HG03108 (cell line): ENCODE measurements around the gene MARS2.
"Not testable (repeated sequence)": the region's sequence is repeated elsewhere in the genome, so short reads cannot be mapped to it uniquely, and the experiment has no call there.

Experiments used
- ATAC-seq: cut with Tn5 transposase; IDR thresholded peaks from one replicate; pipeline ENCODE4 v1.9.1; 2021; ENCODE audit warnings: moderate library complexity; ENCODE audit not compliant: unreplicated experiment

MARS2 gene

DNA sequence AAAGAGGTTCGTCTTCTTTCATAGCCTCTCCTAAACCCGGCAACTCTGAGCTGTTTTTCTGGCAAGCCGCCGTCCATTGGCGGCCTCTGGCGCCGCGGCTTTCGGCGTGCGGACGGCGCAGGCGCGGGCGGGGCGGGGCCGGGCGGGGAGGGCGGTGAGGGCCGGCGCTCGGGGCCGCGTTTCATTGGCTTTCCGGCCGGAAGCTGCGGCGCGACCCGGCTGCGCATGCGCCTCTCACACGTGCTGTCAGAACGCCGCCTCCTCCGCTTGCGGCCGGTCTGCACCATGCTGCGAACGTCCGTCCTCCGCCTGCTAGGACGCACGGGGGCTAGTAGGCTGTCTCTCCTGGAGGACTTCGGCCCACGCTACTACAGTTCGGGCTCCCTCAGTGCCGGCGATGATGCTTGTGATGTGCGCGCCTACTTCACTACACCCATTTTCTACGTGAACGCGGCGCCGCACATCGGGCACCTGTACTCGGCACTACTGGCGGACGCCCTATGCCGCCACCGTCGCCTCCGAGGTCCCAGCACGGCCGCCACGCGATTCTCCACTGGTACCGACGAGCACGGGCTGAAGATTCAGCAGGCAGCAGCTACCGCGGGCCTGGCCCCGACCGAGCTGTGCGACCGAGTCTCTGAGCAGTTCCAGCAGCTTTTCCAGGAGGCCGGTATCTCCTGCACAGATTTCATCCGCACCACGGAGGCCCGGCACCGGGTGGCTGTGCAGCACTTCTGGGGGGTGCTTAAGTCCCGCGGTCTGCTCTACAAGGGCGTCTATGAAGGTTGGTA, at the start of gene MARS2:
TSS of gene MARS2 (plus strand) at position 249 of the 791 bp plus-strand sequence. CDS start at position 286, 37 bp downstream.
- ATAC-seq, result peak; percentile 79

DNA sequence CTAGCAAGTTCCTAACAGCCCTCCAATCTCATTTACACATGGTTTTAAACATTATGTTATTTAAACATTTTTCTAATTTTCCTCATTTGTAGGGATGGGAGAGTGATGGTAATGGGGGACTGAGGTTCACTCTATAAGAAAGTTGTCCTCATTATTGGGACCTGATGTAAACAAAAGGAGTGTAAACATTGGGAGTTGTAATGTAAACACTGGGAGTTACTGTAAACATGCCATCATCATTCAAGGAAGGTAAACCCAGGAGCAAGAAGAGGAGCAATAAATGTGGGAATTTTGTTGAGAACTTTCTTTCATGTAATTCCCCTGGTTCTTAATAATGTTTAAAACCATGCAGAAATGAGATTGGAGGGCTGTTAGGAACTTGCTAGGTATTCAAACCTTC, 47.6 kb upstream of the MARS2 start:
- no peak for ATAC-seq

DNA sequence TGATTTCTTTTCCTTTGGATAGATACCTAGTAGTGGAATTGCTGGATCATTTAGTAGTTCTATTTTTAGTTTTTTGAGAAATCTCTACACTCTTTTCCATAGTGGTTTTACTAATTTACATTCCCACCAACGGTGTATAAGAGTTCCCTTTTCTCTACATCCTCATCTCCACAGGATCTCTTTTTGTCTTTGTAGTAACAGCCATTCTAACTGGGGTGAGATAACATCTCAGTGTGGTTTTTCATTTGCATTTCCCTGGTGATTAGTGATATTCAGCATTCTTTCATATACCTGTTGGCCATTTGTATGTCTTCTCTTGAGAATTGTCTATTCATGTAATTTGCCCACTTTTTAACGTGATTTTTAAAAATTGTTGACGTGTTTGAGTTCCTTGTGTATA, 43.5 kb upstream of the MARS2 start:
- ATAC-seq, result no peak

DNA sequence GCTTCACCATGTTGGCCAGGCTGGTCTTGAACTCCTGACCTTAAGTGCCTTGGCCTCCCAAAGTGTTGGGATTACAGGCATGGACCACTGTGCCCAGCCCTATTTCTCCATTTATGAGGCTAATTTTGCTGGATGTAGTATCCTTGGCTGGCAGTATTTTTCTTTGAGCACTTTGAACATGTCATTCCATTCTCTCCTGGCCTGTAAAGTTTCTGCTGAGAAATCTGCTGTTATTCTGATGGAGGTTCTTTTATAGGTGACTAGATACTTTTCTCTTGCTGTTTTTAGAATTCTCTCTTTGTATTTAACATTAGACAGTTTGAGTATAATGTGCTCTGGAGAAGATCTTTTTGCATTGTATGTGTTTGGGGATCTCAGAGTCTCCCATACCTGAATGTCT, 38.9 kb upstream of the MARS2 start:
- no peak for ATAC-seq

DNA sequence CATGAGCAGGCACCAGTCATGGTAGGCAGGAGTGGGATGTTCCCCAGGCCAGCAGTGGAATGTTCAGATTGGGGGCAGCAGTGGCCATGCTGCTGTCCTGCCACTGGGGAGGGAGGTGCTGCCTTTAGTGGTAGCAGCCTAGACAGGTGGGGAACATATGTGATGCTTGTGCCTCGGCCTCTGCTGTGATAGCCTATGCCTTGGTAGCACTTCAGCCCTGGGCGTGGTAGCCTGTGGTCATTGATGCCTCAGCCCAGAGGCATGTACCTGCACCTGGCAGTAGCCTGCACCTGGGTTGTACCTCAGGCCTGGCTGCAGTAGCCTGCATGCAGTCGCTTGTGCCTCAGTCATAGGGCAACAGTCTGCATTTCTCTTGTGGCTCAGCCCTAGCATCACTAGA, 36.9 kb upstream of the MARS2 start:
- no peak for ATAC-seq

DNA sequence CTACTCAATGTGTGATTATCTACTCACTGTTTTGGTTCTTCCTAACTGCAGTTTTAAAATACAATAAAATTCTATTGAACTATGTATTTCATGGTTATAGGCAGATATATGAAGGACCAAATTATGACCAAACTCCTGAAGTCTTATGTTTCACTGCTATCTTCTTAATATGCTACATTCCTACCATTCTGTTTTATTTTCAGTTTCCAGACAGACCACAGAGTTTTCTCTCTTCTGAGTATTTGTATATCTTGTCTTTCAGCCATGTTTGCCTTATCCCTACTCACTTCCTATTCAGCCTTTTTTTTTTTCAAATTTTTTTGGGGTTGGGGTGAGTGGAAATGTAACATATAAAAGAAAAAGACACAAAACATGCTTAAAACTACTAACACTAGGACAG, 36.1 kb upstream of the MARS2 start:
- ATAC-seq, result no peak

DNA sequence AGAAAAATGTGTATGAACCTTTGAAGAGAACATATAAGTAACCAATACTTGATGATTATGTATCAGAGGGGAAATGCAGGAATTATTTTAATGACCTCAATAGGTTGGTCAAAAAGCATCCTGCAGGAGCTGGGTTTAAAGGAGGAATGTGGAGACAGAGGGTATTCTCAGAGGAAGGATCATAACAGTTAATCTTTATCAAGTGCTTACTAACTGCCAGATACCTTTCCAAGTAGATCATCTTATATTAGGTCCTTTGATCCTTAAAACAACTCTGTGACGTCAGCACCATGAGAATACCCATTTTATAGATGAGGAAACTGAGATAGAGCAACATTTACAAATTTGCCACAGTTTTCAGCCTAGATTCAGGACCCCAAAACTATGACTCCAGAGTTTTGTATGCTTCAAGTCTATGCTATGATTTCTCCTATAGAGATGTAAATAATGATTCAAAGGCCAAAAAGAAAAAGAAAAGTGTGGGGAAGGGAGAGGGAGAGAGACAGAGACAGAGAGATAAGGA, 32.7 kb upstream of the MARS2 start:
- no peak for ATAC-seq

DNA sequence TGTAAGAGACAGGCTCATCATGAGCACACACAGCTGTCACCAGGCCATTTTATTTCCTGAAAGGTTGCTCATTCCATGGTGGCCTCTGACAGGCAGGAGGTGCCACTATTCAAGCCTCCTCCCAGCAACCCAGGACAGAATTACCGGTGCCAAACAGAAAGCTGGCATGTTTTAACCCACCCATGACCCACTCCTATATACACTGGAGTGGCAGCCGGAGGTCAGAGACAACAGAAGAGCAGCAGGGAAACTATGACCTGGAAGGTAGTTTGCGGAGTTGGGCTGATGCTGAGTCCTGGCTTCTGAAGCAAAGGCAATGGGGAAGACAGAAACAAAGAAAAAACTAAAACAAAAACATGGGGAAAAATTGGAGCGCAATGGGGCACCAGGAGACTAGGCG, 32.1 kb upstream of the MARS2 start:
- ATAC-seq, result no peak

DNA sequence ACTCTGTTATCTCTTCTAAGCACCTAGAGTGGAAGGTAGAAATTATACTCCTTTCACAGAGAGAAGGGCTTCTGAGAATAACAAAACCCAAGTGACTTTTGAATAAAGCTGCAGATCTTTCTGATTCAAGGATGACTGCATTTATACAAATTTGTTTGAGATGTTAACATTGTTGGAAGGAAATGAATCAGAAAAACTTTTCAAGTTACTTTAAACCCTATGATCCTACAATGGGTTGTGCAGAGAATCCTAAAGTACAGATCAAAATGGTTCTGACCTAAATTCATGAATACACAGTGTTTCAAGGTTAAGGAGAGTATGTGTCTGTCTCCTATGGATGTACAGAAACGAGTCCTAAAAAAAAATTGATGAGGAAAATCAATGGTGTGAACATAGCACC, 31.6 kb upstream of the MARS2 start:
- ATAC-seq, result no peak

DNA sequence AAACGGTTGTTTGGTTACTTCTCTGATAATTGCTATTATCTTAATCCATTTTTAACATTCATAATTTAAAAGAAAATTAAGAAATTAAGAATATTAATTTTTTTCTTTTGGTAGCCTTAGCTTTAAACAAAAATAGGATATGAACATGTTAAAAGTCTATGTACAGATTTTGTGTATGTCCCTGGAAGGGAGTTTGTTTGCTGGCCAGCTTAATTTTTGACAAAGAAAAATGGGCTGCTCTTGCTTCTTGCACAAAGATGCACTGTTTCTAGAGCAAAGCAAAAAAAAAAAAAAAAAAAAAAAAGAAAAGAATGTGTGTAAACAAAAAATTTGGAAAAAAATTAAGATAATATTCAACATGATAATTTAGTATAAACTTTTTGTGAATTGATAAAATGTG, 31.1 kb upstream of the MARS2 start:
- no peak for ATAC-seq

DNA sequence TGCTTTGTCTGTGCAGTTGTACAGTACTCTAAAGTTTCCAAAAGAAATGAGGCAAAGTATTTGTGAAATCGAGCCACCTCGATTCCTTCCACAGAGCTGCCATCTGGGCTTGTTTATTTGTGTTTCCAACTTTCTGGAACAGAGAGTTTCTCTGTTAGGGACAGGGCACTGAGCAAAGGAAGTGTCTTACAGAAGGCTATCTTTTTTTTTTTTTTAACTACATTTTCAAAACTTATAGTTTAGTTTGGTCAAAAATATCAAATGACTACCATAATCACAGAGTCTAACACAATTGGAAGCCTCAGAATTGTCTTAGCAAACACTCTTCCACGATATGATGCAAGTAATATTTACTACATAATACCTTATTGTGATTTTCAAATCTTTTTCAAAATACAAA, 30.6 kb upstream of the MARS2 start:
- ATAC-seq, result no peak

DNA sequence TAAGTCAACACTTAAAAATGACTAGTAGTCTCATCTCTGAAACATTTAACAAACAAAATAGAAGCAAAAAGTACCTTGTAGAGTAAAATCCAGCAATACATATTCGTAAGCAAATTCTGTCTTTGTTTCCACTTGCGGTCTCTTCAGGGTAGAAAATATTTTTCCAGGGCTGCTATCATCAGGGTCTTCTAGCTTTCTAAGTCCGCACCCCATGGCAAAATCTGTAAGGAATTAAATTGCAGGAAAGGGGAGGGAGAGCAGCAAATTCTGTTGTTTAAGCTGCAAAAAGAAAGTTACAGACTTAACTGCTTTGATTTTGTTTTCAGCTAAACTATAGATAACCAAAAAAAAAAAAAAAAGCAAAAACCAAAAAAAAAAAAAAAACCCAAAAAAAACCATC, 29.9 kb upstream of the MARS2 start, which contains the start of gene RFTN2:
TSS of gene RFTN2 (minus strand) at position 342 of the 400 bp plus-strand sequence. CDS start at position 213, 129 bp downstream.
- ATAC-seq, result no peak

DNA sequence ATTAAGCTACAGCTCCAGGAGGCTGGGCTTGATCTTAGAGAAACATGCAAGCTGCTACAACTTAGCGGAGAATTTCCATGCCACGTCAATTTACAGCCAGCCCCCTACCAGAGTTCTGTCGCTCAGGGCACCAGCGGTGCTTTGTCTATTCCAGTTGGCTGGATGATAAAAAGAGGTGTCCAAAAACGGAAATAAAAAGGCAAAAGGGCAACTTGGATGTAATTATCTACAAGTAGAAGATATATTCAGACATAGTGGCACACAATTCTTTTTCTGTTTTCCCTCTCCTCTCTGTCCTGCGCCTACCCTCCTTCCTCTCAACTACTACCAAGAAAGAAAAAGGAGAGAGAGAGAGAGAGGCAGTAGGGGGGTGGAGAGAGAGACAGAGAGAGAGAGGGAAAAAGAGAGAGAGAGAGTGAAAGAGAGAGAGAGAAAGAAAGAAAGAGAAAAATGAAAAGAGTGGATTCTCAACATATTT, 29.4 kb upstream of the MARS2 start:
- ATAC-seq, result no peak

DNA sequence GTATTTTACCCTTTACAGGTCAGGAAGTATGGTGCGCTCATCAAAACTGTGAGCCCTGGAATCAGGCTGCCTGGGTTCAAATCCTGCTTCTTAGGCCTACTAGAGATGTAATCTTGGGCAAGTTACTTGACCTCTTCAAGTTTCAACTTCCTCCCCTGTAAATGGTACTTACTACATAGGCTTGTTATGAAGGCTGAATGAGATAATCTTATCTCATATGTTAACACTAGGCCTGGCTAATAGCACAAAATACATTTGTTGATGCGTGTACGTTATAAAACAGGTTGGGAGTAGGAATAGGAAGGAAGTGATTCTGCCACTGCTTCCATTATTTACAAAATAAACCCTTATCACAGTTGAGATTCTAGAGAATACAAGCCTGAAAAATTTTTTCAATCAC, 28.1 kb upstream of the MARS2 start:
- no peak for ATAC-seq

DNA sequence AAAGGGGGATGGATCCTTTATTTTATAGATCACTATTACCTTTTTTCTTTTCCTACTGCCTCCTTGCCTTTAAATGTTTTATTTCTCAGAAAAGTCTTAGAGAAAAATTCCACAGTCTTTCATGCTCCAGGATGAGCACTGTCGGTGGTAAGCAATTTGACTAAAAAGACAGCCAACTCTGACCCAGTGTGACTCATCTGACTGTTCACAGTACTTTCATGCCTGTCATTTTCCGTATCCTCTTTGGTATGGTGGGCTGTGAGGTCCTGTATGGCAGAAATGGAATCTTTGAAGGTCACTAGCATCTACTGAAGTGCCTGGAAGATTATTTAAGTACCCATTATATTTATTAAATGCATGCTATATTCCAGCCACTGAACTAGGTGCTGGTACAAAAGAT, 27.7 kb upstream of the MARS2 start:
- ATAC-seq, result no peak

DNA sequence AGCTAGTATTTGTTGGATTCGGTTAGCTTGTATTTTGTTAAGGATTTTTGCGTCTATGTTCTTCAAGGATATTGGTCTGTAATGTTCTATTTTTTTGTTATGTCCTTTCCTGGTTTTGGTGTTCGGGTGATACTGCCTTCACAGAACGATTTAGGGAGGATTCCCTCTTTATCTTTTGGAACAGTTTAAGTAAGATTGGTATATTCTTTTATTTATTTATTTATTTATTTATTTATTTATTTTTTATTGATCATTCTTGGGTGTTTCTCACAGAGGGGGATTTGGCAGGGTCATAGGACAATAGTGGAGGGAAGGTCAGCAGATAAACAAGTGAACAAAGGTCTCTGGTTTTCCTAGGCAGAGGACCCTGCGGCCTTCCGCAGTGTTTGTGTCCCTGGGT, 10.0 kb upstream of the MARS2 start:
- not testable (repeated sequence) for ATAC-seq

DNA sequence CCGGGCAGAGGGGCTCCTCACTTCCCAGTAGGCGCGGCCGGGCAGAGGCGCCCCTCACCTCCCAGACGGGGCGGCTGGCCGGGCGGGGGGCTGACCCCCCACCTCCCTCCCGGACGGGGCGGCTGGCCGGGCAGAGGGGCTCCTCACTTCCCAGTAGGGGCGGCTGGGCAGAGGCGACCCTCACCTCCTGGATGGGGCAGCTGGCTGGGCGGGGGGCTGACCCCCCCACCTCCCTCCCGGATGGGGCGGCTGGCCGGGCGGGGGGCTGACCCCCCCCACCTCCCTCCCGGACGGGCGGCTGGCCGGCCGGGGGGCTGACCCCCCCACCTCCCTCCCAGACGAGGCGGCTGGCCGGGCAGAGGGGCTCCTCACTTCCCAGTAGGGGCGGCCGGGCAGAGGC, 9.2 kb upstream of the MARS2 start:
- ATAC-seq, result not testable (repeated sequence)

DNA sequence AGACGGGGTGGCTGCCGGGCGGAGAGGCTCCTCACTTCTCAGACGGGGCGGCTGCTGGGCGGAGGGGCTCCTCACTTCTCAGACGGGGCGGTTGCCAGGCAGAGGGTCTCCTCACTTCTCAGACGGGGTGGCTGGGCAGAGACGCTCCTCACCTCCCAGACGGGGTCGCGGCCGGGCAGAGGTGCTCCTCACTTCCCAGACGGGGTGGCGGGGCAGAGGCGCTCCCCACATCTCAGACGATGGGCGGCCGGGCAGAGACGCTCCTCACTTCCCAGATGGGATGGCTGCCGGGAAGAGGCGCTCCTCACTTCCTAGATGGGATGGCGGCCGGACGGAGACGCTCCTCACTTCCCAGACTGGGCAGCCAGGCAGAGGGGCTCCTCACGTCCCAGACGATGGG, 8.6 kb upstream of the MARS2 start:
- ATAC-seq, result not testable (repeated sequence)

DNA sequence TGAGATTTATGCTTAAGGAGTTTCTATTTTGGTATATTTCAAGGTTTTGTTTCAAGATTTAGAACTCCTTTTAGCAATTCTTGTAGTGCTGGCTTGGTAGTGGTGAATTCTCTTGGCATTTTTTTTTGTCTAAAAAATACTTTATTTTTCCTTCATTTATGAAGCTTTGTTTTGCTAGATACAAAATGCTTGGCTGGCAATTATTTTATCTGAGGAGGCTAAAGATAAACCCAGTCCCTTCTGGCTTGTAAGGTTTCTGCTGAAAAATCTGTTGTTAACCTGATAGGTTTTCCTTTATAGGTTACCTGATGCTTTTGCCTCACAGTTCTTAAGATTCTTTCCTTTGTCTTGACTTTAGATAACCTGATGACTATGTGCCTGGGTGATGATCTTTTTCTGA, 5.4 kb upstream of the MARS2 start:
- not testable (repeated sequence) for ATAC-seq

DNA sequence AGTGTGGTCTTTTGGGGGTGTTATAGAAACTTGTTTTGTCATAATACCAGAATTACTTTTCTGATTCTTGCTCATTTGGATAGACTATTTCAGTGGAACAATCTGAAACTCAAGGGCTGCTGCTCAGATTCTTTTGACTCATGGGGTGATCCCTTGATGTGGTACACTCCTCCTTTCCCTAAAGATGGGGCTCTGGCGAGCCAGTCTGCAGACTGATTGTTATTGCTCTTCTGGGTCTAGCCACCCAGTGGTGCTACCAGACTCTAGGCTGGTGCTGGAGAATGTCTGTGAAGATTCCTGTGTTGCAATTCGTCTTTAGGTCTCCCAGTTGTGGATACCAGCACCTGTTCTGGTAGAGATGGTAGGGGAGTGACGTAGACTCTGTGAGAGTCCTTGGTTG, 4.2 kb upstream of the MARS2 start:
- no peak for ATAC-seq

DNA sequence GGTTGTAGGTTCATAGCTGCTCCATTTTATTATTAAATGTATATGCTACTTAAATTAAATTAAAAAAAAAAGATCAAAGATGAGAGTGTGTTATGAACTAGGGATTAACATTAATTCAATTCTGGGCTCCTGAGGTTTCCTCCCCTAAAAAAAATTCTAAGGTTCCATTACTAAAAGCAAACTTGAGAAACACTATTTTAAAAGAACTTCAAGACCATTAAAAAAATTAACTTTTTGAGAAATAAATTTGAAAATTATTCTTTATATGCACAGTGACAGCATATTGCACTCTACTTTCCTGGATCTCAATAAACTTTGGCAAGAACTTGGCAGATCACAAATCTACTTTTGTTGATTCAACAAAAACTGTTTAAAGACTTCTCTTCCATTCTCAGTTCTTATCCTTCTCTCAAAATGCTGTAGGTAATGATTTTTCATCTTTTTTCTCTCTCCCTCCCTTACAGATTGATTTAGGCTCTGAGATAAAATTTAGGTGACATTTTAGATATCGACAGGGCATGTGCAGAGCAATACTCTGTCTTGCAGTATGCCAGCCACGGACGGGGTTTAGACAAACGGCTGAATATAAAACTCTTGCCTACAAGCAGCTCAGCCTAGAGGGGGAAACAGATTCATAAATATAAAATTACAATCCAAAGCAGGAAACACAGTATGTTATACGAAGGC, 592 bp upstream of the MARS2 start:
- ATAC-seq, result peak; percentile 27
